Raji (cell line): Measurements from ENCODE around the gene WDFY4.

Experiments
- POLR2A ChIP-seq: IDR thresholded peaks from 2 replicates; pipeline ENCODE4 v1.6.1; 2011; ENCODE audit warnings: low read depth, low read length, control low read depth; ENCODE audit not compliant: insufficient read depth

The WDFY4 gene

GRCh38 chr10:48937796-48938195 lies 253.1 kb downstream of the WDFY4 start:
- no peak for TF ChIP-seq POLR2A

DNA sequence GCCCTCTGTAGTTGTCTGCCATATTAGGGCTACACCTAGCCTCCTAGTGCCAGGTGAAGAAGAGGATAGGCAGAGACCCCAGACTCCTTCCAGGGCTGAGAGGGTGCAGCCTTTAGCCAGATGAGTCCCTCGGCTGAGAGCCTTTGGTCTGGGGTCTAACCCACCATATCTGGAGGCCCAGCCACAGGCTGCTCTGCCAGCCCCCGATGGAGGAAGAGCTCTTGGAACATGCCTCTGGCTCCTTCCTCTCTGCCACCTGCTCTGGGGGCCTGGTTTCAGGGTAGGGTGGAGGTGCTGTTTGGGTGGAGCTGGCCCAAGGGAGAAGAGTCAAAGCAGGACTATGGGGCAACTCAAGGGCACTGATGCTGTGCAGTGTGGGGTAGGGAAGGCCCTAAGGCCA lies 253.6 kb downstream of the WDFY4 start:
- TF ChIP-seq POLR2A, result no peak

GRCh38 chr10:48938990-48939536 lies 254.4 kb downstream of the WDFY4 start:
- no peak for TF ChIP-seq POLR2A

DNA sequence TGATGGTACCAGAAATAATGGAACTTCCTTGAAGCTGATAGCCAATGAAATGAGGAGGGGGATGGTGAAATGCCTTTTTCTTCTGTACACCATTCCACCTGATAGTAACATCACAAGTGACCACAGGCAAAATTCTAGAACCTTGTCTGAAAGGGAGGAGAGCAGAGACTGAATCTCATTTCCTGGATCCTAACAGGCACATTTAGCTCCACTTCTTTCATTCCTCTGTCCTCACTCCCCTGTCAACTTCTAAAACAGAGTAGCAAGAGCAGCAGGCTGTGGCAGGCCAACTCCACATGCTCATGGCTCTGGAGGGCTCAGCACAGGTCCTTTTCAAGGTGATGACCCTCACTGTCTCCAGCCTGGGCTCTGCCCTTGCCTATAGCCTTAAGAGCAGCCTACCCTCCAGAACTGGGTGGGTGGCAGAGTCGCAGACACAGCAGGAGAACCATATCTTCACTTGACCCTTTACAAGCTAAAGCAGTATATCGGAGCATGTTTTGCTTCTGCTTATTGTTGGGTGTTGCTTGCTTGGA lies 255.2 kb downstream of the WDFY4 start, which contains the start of gene LRRC18:
Gene LRRC18, minus strand, starts transcription at position 51 of the 536 bp plus-strand sequence. CDS start 25,685 bp downstream, outside the sequence.
- TF ChIP-seq POLR2A, result no peak

DNA sequence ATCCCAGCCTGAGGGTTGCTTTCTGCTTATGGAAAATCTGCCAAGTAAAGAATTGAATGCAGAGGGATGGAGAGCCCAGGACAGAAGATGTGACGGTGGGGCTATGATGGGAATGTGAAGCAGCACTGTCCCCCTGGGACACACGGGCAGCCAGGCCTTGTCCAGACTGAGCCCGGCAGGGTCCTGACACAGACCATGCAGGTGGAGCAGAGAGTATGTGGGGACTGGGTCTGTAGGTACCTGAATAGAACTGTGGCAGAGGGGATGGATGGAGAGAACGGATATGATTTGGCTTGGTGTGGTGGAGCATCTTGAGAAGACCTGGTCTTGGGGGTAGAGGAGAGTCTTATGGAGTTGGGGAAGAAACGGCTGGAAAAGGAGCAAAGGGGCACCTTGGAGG lies 255.7 kb downstream of the WDFY4 start:
- no peak for TF ChIP-seq POLR2A

GRCh38 chr10:48940958-48941357 lies 256.3 kb downstream of the WDFY4 start:
- TF ChIP-seq POLR2A, result no peak

- no peak for TF ChIP-seq POLR2A
Observed at GRCh38 chr10:48941427-48942075, 256.9 kb downstream of the WDFY4 start.

DNA sequence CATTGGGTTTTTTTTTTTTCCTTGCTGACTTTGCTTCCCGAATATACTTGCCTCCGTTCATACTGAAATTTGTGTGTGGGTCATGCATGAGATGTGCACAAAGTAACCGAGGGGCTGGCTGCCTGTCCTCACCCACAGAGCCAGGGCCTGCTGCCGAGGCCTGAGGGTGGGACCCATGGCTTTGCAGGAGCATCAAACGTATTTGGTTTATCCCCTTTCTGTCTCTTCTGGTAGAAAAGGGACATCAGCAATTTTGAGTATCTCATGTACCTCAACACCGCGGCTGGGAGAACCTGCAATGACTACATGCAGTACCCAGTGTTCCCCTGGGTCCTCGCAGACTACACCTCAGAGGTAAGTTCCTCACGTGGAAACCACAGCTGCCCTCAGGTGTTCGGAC lies 258.4 kb downstream of the WDFY4 start:
- no peak for TF ChIP-seq POLR2A

- no peak for TF ChIP-seq POLR2A
Observed at GRCh38 chr10:48944171-48944570, 259.5 kb downstream of the WDFY4 start.

DNA sequence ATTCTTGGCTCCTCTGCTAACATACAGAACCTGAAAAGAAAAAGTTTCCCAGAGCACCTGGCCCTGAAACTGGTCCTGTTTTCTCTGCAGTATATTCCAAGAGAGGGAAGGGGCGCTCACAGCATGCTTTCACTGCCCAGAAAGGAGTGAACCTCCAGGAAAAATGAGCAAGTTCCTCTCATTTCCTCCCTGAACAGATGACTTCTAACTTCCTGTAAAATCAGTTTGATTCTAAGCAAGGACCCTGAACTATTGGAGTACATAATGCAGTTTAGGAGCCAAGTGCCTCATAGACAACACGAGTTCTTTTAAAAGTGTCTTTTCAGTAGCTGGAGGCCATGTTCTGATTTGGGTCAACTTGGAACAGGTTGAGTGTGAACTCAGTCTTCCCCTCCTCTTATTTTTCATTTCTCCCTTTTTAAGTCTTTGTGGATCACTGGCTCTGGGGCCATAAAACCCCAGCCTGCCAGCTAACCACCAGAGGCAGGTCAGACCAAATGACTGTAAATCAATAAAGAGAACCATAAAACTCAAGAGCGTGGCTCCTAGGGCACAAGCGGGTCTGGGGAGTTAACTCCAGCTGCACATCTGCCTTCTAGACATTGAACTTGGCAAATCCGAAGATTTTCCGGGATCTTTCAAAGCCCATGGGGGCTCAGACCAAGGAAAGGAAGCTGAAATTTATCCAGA lies 260.9 kb downstream of the WDFY4 start:
- TF ChIP-seq POLR2A, result no peak

GRCh38 chr10:48946332-48946731 lies 261.7 kb downstream of the WDFY4 start:
- TF ChIP-seq POLR2A, result no peak

GRCh38 chr10:48946891-48947500 lies 262.3 kb downstream of the WDFY4 start:
- TF ChIP-seq POLR2A, result no peak

- no peak for TF ChIP-seq POLR2A
Observed at GRCh38 chr10:48947690-48948469, 263.2 kb downstream of the WDFY4 start.

- no peak for TF ChIP-seq POLR2A
Observed at GRCh38 chr10:48948470-48949037, 263.9 kb downstream of the WDFY4 start.

DNA sequence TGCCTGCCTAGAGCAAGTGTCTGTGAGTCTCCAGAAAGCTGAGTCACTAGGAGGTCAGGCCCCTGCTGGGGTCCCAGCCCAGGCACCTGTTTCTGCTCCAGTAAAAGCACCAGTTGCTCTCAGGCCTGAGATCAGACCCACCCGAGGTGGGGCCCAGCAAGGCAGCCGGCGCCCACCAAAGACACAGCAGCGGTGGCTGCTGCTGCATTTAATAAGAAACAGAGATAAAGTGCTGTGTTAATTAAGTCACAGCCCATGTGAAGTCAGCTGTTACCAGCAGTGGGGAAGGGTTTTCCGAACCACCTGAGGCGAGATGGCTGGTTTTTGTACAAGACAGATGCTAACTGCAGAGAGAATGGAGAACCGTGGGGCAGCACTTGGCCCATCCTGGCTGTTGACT lies 267.0 kb downstream of the WDFY4 start:
- no peak for TF ChIP-seq POLR2A
